Measurements from ENCODE around the gene DAAM1.

Gene DAAM1

GRCh38 chr14:59358102-59358501 lies 169.6 kb downstream of the DAAM1 start:
- Mint-ChIP-seq H3K4me3 (no peak overlapping the region), H3K36me3 (ENCODE audit: low read depth) (no peaks in the 10 kb centered on the region), H3K9me3 (no peaks in the 10 kb centered on the region), H3K27me3 (ENCODE audit: low read depth) (no peaks in the 10 kb centered on the region), H3K4me1 (ENCODE audit: low read depth) (no peaks in the 10 kb centered on the region), H3K27ac (no peak overlapping the region)

- no peaks in the 10 kb centered on the region for H3K36me3 Mint-ChIP-seq (ENCODE audit: low read depth)
- H3K4me3 Mint-ChIP-seq = no peak overlapping the region
- no peaks in the 10 kb centered on the region for H3K4me1 Mint-ChIP-seq (ENCODE audit: low read depth)
- H3K27ac Mint-ChIP-seq = no peak overlapping the region
- H3K27me3 Mint-ChIP-seq (ENCODE audit: low read depth) = no peaks in the 10 kb centered on the region
- no peaks in the 10 kb centered on the region for H3K9me3 Mint-ChIP-seq
Observed at GRCh38 chr14:59358784-59359183, 170.3 kb downstream of the DAAM1 start.

GRCh38 chr14:59359431-59360124 lies 171.1 kb downstream of the DAAM1 start:
- Mint-ChIP-seq H3K4me1 (ENCODE audit: low read depth) (no peaks in the 10 kb centered on the region), H3K27ac (no peak overlapping the region), H3K4me3 (no peak overlapping the region), H3K36me3 (ENCODE audit: low read depth) (peaks cover 3% of the 10 kb centered on the region), H3K27me3 (ENCODE audit: low read depth) (no peaks in the 10 kb centered on the region), H3K9me3 (no peaks in the 10 kb centered on the region)

GRCh38 chr14:59360233-59360632 lies 171.8 kb downstream of the DAAM1 start:
- no peak overlapping the region for H3K4me3 Mint-ChIP-seq
- no peaks in the 10 kb centered on the region for H3K27me3 Mint-ChIP-seq (ENCODE audit: low read depth)
- H3K9me3 Mint-ChIP-seq = no peaks in the 10 kb centered on the region
- no peak overlapping the region for H3K27ac Mint-ChIP-seq
- peaks cover 3% of the 10 kb centered on the region for H3K36me3 Mint-ChIP-seq (ENCODE audit: low read depth)
- no peaks in the 10 kb centered on the region for H3K4me1 Mint-ChIP-seq (ENCODE audit: low read depth)

GRCh38 chr14:59360923-59361794 lies 172.7 kb downstream of the DAAM1 start:
- Mint-ChIP-seq H3K36me3 (ENCODE audit: low read depth) (peaks cover 3% of the 10 kb centered on the region), H3K27me3 (ENCODE audit: low read depth) (no peaks in the 10 kb centered on the region), H3K4me1 (ENCODE audit: low read depth) (no peaks in the 10 kb centered on the region), H3K9me3 (no peaks in the 10 kb centered on the region), H3K27ac (no peak overlapping the region), H3K4me3 (no peak overlapping the region)

- no peaks in the 10 kb centered on the region for H3K9me3 Mint-ChIP-seq
- H3K27me3 Mint-ChIP-seq (ENCODE audit: low read depth) = no peaks in the 10 kb centered on the region
- H3K36me3 Mint-ChIP-seq (ENCODE audit: low read depth) = peaks cover 3% of the 10 kb centered on the region
- H3K4me1 Mint-ChIP-seq (ENCODE audit: low read depth) = no peaks in the 10 kb centered on the region
- no peak overlapping the region for H3K4me3 Mint-ChIP-seq
- H3K27ac Mint-ChIP-seq = no peak overlapping the region
Observed at GRCh38 chr14:59362513-59362912, 174.0 kb downstream of the DAAM1 start.

GRCh38 chr14:59363531-59364226 lies 175.2 kb downstream of the DAAM1 start:
- H3K27me3 Mint-ChIP-seq (ENCODE audit: low read depth) = no peaks in the 10 kb centered on the region
- peaks cover 3% of the 10 kb centered on the region for H3K36me3 Mint-ChIP-seq (ENCODE audit: low read depth)

GRCh38 chr14:59370158-59370742 lies 181.8 kb downstream of the DAAM1 start:
- no peaks in the 10 kb centered on the region for H3K27me3 Mint-ChIP-seq (ENCODE audit: low read depth)
- no peaks in the 10 kb centered on the region for H3K4me1 Mint-ChIP-seq (ENCODE audit: low read depth)
- H3K36me3 Mint-ChIP-seq (ENCODE audit: low read depth) = no peaks in the 10 kb centered on the region
- H3K9me3 Mint-ChIP-seq = no peaks in the 10 kb centered on the region
- H3K27ac Mint-ChIP-seq = no peak overlapping the region
- no peak overlapping the region for H3K4me3 Mint-ChIP-seq

More at GRCh38 chr14:59363531-59364226, 175.2 kb downstream of the DAAM1 start:
- Mint-ChIP-seq H3K4me3 (no peak overlapping the region), H3K27ac (no peak overlapping the region), H3K4me1 (ENCODE audit: low read depth) (no peaks in the 10 kb centered on the region), H3K9me3 (no peaks in the 10 kb centered on the region)

GRCh38 chr14:59371771-59372170 lies 183.3 kb downstream of the DAAM1 start:
- Mint-ChIP-seq H3K9me3 (no peaks in the 10 kb centered on the region), H3K27me3 (ENCODE audit: low read depth) (peaks cover 6% of the 10 kb centered on the region), H3K4me3 (no peak overlapping the region), H3K36me3 (ENCODE audit: low read depth) (no peaks in the 10 kb centered on the region), H3K27ac (no peak overlapping the region), H3K4me1 (ENCODE audit: low read depth) (no peaks in the 10 kb centered on the region)

- Mint-ChIP-seq H3K9me3 (no peaks in the 10 kb centered on the region), H3K4me3 (no peak overlapping the region), H3K27me3 (ENCODE audit: low read depth) (peaks cover 11% of the 10 kb centered on the region), H3K36me3 (ENCODE audit: low read depth) (no peaks in the 10 kb centered on the region), H3K4me1 (ENCODE audit: low read depth) (no peaks in the 10 kb centered on the region), H3K27ac (no peak overlapping the region)
Observed at GRCh38 chr14:59374048-59374447, 185.6 kb downstream of the DAAM1 start.

- peaks cover 15% of the 10 kb centered on the region for H3K27me3 Mint-ChIP-seq (ENCODE audit: low read depth)
- no peak overlapping the region for H3K4me3 Mint-ChIP-seq
- H3K36me3 Mint-ChIP-seq (ENCODE audit: low read depth) = no peaks in the 10 kb centered on the region
- no peak overlapping the region for H3K27ac Mint-ChIP-seq
- H3K4me1 Mint-ChIP-seq (ENCODE audit: low read depth) = no peaks in the 10 kb centered on the region
- H3K9me3 Mint-ChIP-seq = no peaks in the 10 kb centered on the region
Observed at GRCh38 chr14:59376686-59377085, 188.2 kb downstream of the DAAM1 start.

- Mint-ChIP-seq H3K36me3 (ENCODE audit: low read depth) (no peaks in the 10 kb centered on the region), H3K27me3 (ENCODE audit: low read depth) (peaks cover 18% of the 10 kb centered on the region), H3K4me3 (no peak overlapping the region), H3K4me1 (ENCODE audit: low read depth) (no peaks in the 10 kb centered on the region), H3K9me3 (no peaks in the 10 kb centered on the region), H3K27ac (no peak overlapping the region)
Observed at GRCh38 chr14:59377491-59377890, 189.0 kb downstream of the DAAM1 start.

- Mint-ChIP-seq H3K4me1 (ENCODE audit: low read depth) (no peaks in the 10 kb centered on the region), H3K27me3 (ENCODE audit: low read depth) (peaks cover 24% of the 10 kb centered on the region), H3K36me3 (ENCODE audit: low read depth) (no peaks in the 10 kb centered on the region), H3K4me3 (no peak overlapping the region), H3K9me3 (no peaks in the 10 kb centered on the region), H3K27ac (no peak overlapping the region)
Observed at GRCh38 chr14:59377991-59378601, 189.6 kb downstream of the DAAM1 start.

GRCh38 chr14:59389936-59390335 lies 201.5 kb downstream of the DAAM1 start:
- Mint-ChIP-seq H3K9me3 (no peaks in the 10 kb centered on the region), H3K4me1 (ENCODE audit: low read depth) (no peaks in the 10 kb centered on the region), H3K27me3 (ENCODE audit: low read depth) (peaks cover 11% of the 10 kb centered on the region), H3K36me3 (ENCODE audit: low read depth) (no peaks in the 10 kb centered on the region), H3K27ac (no peak overlapping the region), H3K4me3 (no peak overlapping the region)

Measured in T-helper 1 cell treated with Interleukin-12 subunit alpha and Interleukin-12 subunit beta and Interleukin-4 antibody, amounts not matched to agents 30 μg/mL and 1 μg/mL, for 36 hours (primary cell).